Keratinocyte (primary cell): ENCODE results near the gene SLC19A1.

Source experiments
- CTCF ChIP-seq, 3 experiments: IDR thresholded peaks in 1 of 3; conservative IDR thresholded peaks in 1 of 3; optimal IDR thresholded peaks in 1 of 3; 2 replicates in 2 of 3; 3 replicates in 1 of 3; pipeline versions ENCODE3 to v1.5.1; 2011; ENCODE audit warnings: low read length in 3 of 3, mild to moderate bottlenecking in 3 of 3, moderate library complexity in 2 of 3, control low read depth in 1 of 3, inconsistent platforms in 1 of 3; ENCODE audit not compliant: insufficient read depth in 2 of 3; ENCODE audit errors: extremely low read depth in 1 of 3
- EZH2 ChIP-seq: IDR thresholded peaks from one replicate; pipeline ENCODE4 v1.6.1; 2012; ENCODE audit warnings: inconsistent platforms, mild to moderate bottlenecking, low read length, moderate library complexity

GRCh38 chr21:45523411-45524101, 18.7 kb downstream of the SLC19A1 start:
- TF ChIP-seq CTCF (optimal IDR thresholded peaks at IDR 0.05 in 1 of 3, IDR thresholded peaks at IDR 0.05 in 1 of 3, conservative IDR thresholded peaks at IDR 0.05 in 1 of 3; ENCODE audit: extremely low read depth in 1 of 3, insufficient read depth in 2 of 3, low read length in 3 of 3) (no peak), EZH2 (no peak)
